Prostate gland (tissue), 2 donors: ENCODE measurements around the gene FURIN. TPM values are rescaled to one million over a fixed set of nuclear protein-coding genes. Genes with fewer than 3 reads are reported as not detected.

Experiments
- DNase-seq: peaks from one replicate; pipeline ENCODE4 v3.0.0-alpha.2; 2019; ENCODE audit warnings: low spot score
- H3K27ac ChIP-seq, 2 donors: fragments of 200-600 bp; sonication (generic); 2 replicates each; pipeline ENCODE4 v1.5.1; 2017 to 2019
- H3K27me3 ChIP-seq: fragments of 200-600 bp; sonication (generic); replicated peaks from 2 replicates; pipeline ENCODE4 v1.5.1; 2019; ENCODE audit not compliant: insufficient read depth
- H3K36me3 ChIP-seq, 2 donors: fragments of 200-600 bp; sonication (generic); 1 replicate in 1 of 2; 2 replicates in 1 of 2; pipeline versions ENCODE4 v1.5.1 to v1.8.1; 2017 to 2019
- H3K4me1 ChIP-seq: fragments of 200-600 bp; sonication (generic); replicated peaks from 2 replicates; pipeline ENCODE4 v1.5.1; 2019
- H3K4me3 ChIP-seq, 2 donors: fragments of 200-600 bp; sonication (generic); 2 replicates each; pipeline ENCODE4 v1.5.1; 2017 to 2019
- H3K9me3 ChIP-seq: fragments of 200-600 bp; sonication (generic); 2 replicates; pipeline ENCODE4 v1.5.1; 2017
- CTCF ChIP-seq, 4 experiments: fragments of 200-600 bp in 2 of 4; fragments of 450-650 bp in 2 of 4; sonication (generic) in 2 of 4; IDR thresholded peaks; 1 replicate in 3 of 4; 2 replicates in 1 of 4; pipeline ENCODE4 v1.5.1; 2016 to 2019; ENCODE audit warnings: antibody characterized with exemption in 4 of 4, mild to moderate bottlenecking in 2 of 4, moderate library complexity in 2 of 4
- POLR2A ChIP-seq: fragments of 450-650 bp; IDR thresholded peaks from one replicate; pipeline ENCODE4 v1.6.1; 2016; ENCODE audit warnings: antibody characterized with exemption, mild to moderate bottlenecking
- POLR2AphosphoS5 ChIP-seq: sonication (generic); formaldehyde crosslinking; IDR thresholded peaks from one replicate; pipeline ENCODE4 v1.6.1; 2017; ENCODE audit warnings: antibody characterized with exemption
- WGBS: methylation state at CpG from one replicate; pipeline ENCODE4 v1.1.5; 2018; 5-methylcytosine and 5-hydroxymethylcytosine counted together
- intact Hi-C: fragments of 100-400 bp; cut with DNase I; formaldehyde crosslinking; loops from one replicate; pipeline ENCODE4 v1.14.2; 2022
- total RNA-seq, 2 donors: library from RNA; depleted of rRNA; stranded (reverse); fragments of >200 nt; gene quantifications; one replicate each; pipeline ENCODE4 v1.1.0, GENCODE V29; 2016

FURIN gene
- total RNA-seq, 2 donors from 2014 or later, result 92.8 to 154 TPM

GRCh38 chr15:90879730-90880366 is 11.5 kb downstream of the FURIN start:
- 84% methylated on average over 33 of the region's 35 CpGs for WGBS
- no peak overlapping the region for H3K27ac ChIP-seq

GRCh38 chr15:90880381-90881145 is 12.2 kb downstream of the FURIN start:
- Histone ChIP-seq H3K36me3 (peaks cover 20 to 57% of the 10 kb centered on the region in 2 donors), H3K4me1 (peaks cover 6% of the 10 kb centered on the region), H3K27me3 (no peaks in the 10 kb centered on the region), H3K9me3 (no peaks in the 10 kb centered on the region), H3K4me3 (no peak overlapping the region), H3K27ac (no peak overlapping the region)
- intact Hi-C loops, result loop anchor here (10.0 kb wide), 1 partner anchor 566 kb away; no protein-coding TSS in a partner anchor
- no peak for TF ChIP-seq CTCF (IDR thresholded peaks at IDR 0.05)
- no peak for TF ChIP-seq POLR2A
- TF ChIP-seq POLR2AphosphoS5, result no peak
- WGBS, result 86% methylated on average over 15 of the region's 16 CpGs
- DNase-seq, result no peak

More at GRCh38 chr15:90879730-90880366, 11.5 kb downstream of the FURIN start:
- intact Hi-C loops, result loop anchor here (10.0 kb wide), 1 partner anchor 565 kb away; no protein-coding TSS in a partner anchor
- no peak for DNase-seq
- Histone ChIP-seq H3K9me3 (no peaks in the 10 kb centered on the region), H3K36me3 (peaks cover 20 to 61% of the 10 kb centered on the region in 2 donors), H3K4me3 (no peak overlapping the region), H3K4me1 (peaks cover 5% of the 10 kb centered on the region), H3K27me3 (no peaks in the 10 kb centered on the region)
- TF ChIP-seq CTCF (IDR thresholded peaks at IDR 0.05) (no peak), POLR2AphosphoS5 (no peak), POLR2A (no peak)

GRCh38 chr15:90881181-90881977 is 13.0 kb downstream of the FURIN start:
- Histone ChIP-seq H3K27me3 (no peaks in the 10 kb centered on the region), H3K36me3 (peaks cover 17 to 49% of the 10 kb centered on the region in 2 donors), H3K4me1 (peaks cover 6% of the 10 kb centered on the region), H3K27ac (no peak overlapping the region), H3K9me3 (no peaks in the 10 kb centered on the region), H3K4me3 (no peak overlapping the region)
- no peak for TF ChIP-seq POLR2AphosphoS5
- no peak for TF ChIP-seq POLR2A
- TF ChIP-seq CTCF (IDR thresholded peaks at IDR 0.05), result no peak
- 73% methylated on average over 35 of the region's 35 CpGs for WGBS
- intact Hi-C loops, result loop anchor here (10.0 kb wide), 1 partner anchor 567 kb away; no protein-coding TSS in a partner anchor
- no peak for DNase-seq

GRCh38 chr15:90881978-90882721 is 13.8 kb downstream of the FURIN start:
- Histone ChIP-seq H3K9me3 (no peaks in the 10 kb centered on the region), H3K36me3 (peaks cover 11 to 41% of the 10 kb centered on the region in 2 donors), H3K4me1 (peaks cover 6% of the 10 kb centered on the region), H3K27ac (no peak overlapping the region), H3K27me3 (no peaks in the 10 kb centered on the region), H3K4me3 (no peak overlapping the region)
- WGBS, result 79% methylated on average over 12 of the region's 19 CpGs
- no peak for DNase-seq
- intact Hi-C loops, result loop anchor here (10.0 kb wide), 1 partner anchor 567 kb away; no protein-coding TSS in a partner anchor
- no peak for TF ChIP-seq POLR2AphosphoS5
- no peak for TF ChIP-seq POLR2A
- no peak for TF ChIP-seq CTCF (IDR thresholded peaks at IDR 0.05)
